ENCODE results near the gene GPATCH2.
A peak's percentile ranks its signal among the peaks of the same experiment; 100 is the strongest.
"Not testable (repeated sequence)": the region's sequence is repeated elsewhere in the genome, so short reads cannot be mapped to it uniquely, and the experiment has no call there.

The GPATCH2 gene

DNA sequence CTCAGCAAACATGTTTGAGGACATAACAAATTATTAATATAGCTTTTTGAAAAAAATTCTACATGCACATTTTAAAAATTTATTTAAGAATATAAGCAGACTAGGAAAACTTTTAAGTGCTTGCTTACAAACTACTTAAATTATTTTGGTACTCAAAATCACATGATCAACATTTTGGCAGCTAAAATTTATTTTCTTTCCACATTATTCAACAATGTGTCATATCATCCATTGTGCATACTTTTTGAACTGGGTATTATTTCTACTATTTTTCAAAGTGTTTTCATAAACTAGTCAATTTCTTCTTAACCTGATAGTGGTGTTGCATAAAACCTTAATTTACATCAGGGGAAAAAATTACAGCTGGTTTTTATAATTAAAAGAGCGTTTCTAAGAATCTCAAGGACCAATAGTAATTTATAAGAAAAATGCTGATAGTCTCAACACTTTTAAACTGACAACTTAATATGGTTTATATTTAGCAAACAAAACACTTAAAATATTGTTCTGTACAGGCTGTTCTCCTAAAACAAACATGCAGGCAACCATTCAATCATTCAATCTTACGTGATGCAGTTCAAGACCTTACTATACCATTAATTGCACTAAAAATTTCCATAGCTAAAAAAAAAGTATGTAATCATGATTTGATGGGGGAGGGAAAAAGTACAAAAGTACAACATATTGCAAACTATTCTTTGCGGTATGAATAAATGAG lies 105.0 kb downstream of the GPATCH2 start:
- DNase-seq (ENCODE audit: low read depth), result no peak

DNA sequence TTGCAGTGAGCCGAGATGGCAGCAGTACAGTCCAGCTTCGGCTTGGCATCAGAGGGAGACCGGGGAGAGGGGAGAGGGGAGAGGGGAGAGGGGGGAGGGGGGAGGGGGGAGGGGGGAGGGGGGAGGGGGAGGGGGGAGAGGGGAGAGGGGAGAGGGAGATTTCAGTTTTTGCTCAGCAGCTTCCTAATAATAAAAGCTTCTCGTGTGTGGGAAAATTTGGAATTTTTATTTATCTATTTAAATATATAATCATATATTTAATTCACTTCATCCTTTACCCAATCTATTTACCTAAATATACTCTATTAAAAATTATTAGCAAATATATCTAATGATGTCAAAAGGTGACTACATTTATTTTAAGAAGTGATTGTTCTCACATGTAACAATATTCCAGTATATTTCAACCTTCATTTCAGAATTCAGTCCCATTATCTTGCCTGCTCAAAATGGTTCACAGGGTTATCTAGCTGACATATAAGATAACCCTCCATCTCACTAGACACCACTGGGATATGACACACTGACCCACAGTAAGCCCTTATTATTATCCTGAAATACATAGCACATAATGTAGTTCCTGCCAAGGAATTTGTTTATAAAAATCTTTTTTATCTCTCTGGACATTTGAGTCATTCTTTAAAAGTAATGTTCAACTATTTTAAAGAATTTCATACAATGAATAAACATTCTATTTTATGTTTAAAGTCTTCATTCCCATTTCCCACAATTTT lies 105.9 kb downstream of the GPATCH2 start:
- no peak for DNase-seq (ENCODE audit: low read depth)

DNA sequence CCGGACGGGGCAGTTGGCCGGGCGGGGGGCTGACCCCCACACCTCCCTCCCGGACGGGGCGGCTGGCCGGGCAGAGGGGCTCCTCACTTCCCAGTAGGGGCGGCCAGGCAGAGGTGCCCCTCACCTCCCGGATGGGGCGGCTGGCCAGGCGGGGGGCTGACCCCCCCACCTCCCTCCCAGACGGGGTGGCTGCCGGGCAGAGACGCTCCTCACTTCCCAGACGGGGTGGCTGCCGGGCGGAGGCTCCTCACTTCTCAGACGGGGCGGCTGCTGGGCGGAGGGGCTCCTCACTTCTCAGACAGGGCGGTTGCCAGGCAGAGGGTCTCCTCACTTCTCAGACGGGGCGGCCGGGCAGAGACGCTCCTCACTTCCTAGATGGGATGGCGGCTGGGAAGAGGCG lies 107.0 kb downstream of the GPATCH2 start:
- not testable (repeated sequence) for DNase-seq (ENCODE audit: low read depth)

GRCh38 chr1:217522277-217522676 lies 108.6 kb downstream of the GPATCH2 start:
- no peak for DNase-seq (ENCODE audit: low read depth)

GRCh38 chr1:217521317-217521716 lies 109.6 kb downstream of the GPATCH2 start:
- DNase-seq (ENCODE audit: low read depth), result no peak

GRCh38 chr1:217506878-217507277 lies 124.0 kb downstream of the GPATCH2 start:
- no peak for DNase-seq (ENCODE audit: low read depth)

- DNase-seq (ENCODE audit: low read depth), result no peak
Measured at GRCh38 chr1:217498209-217498608, 132.7 kb downstream of the GPATCH2 start.

- no peak for DNase-seq (ENCODE audit: low read depth)
Measured at GRCh38 chr1:217495249-217495648, 135.6 kb downstream of the GPATCH2 start.

- DNase-seq (ENCODE audit: low read depth), result no peak
Measured at GRCh38 chr1:217494767-217495166, 136.1 kb downstream of the GPATCH2 start.

DNA sequence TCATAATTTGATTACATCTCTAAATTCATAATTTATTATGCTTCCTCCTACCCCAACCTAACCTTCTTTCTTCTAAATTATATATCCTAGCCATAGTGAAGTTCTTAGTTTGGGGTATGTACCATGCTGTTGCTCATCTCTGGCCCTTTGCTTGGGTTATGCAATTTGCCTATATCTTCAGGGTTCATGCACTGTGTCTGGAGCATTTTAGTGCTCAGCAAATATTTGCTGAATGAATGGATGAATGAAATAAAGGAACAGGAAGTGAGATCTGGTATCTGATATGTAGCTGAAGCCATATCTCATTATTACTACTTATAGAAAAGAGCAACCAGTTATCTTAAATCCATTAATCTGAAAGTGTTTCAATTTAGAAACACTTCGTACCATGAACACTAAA lies 137.6 kb downstream of the GPATCH2 start:
- DNase-seq (ENCODE audit: low read depth), result no peak

- DNase-seq (ENCODE audit: low read depth), result no peak
Measured at GRCh38 chr1:217484871-217485270, 146.0 kb downstream of the GPATCH2 start.

GRCh38 chr1:217482356-217483102 lies 148.4 kb downstream of the GPATCH2 start:
- peak; percentile 32 for DNase-seq (ENCODE audit: low read depth)

- DNase-seq (ENCODE audit: low read depth), result no peak
Measured at GRCh38 chr1:217478450-217478849, 152.4 kb downstream of the GPATCH2 start.

DNA sequence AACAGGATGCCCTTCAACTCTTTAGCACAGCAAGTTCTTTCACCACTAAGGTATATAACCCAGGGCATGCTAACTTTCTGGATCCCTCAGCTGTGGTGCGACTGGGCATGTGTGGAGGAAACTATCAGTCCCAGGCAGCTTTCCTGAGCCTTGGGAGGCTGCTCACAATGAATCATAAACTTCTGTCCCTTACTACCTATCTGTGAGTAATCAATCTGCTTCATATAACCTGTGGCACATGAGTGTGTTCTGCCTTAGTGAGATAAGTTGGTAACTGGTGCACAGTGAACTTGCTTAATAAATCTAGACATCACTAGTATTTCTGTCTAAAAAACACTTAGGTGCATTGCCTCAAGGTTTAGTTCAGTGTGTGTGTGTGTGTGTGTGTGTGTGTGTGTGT lies 158.0 kb downstream of the GPATCH2 start:
- DNase-seq (ENCODE audit: low read depth), result no peak

DNA sequence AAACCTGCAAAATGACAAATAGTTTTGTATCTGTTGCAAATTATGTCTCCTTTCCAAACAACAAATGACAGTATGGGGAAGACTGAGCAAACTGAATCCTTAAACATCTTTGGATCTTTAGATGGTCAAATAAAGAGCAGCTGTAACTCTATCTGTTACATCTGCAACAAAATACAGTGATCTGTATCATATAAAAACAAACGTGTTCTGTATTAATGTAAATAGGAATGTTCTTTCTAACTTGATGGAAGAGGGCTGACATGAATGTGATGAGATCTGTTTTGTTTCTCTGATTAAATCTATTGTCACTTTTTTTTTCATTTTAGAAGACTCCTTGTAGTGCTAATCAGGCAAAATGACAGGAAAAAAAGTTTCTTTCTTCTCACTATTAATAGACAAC lies 159.5 kb downstream of the GPATCH2 start:
- no peak for DNase-seq (ENCODE audit: low read depth)

DNA sequence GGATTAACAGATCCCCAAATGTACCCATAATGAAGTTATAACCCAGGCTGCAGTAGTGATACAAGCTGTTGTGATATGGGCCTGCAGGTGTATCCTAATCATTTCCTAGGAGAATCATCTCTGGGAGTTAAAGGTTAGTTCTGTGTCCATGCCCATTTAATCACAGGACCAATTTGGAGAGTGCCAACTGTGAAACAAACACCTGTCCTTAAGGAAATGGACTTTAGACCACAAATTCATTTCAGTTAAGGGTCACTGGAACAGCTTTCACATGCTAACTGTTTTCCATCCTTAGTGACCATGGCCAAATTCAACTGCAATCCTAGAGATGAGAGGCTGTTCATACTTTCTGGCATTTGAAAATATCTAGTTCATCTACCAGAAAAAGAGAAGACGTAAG lies 160.9 kb downstream of the GPATCH2 start:
- DNase-seq (ENCODE audit: low read depth), result no peak

GRCh38 chr1:217465102-217465501 lies 165.8 kb downstream of the GPATCH2 start:
- DNase-seq (ENCODE audit: low read depth), result no peak

DNA sequence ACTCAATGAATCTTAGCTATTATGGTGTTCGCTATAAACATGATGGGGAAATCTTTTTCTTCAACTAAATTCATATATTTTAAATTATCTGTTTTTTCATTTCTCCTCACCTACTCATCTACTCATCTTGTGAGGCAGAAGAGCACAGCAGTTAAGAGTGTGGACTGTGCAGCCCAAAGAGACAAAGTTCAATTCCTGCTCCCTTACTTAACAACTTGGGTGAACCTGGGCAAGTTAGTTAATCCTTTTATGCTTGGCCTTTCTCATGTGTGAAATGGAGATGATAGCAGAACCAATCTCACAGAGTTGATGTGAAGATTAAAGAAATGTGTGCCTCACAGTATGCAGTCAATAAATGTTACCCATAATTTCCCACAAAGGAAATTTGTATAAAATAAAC lies 168.2 kb downstream of the GPATCH2 start:
- DNase-seq (ENCODE audit: low read depth), result no peak

DNA sequence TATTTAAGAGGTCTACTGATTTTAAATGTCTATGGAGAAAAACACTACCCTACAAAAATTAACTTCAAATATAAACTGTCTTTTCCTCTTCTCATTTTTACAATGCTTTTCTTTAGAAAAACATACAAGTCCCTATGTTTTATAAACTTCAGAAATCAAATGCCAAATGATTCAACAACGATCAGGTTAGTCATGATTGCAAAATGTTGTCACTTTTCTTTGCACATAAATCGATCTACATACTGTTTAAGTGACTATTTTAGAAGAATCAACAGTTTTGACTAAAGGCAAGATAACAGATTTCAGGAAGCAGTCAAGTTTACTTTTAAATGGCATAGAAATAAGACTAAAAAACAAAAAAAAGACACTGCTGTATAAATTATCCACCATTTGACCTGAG lies 168.7 kb downstream of the GPATCH2 start:
- DNase-seq (ENCODE audit: low read depth), result no peak

- no peak for DNase-seq (ENCODE audit: low read depth)
Measured at GRCh38 chr1:217457016-217457415, 173.9 kb downstream of the GPATCH2 start.

DNA sequence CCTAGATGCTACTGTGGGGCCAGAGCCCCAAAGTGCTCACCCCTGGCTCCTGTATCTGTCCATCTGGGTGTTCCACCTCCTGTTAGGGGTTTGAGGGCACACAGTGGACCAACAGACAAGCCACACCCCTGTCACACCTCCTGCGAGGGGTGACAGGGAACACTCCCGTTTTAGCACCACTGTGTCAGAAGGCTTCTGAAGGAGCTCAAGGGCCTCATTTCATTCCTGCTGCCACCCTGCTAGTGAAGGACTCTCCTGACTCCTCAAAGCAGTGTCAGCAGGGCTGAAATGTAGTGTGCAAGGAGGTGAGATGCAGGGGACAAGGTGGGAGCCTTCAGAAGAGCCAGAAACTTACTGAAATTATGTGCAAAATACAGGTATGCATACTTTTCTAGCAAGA lies 174.6 kb downstream of the GPATCH2 start:
- DNase-seq (ENCODE audit: low read depth), result no peak

DNA sequence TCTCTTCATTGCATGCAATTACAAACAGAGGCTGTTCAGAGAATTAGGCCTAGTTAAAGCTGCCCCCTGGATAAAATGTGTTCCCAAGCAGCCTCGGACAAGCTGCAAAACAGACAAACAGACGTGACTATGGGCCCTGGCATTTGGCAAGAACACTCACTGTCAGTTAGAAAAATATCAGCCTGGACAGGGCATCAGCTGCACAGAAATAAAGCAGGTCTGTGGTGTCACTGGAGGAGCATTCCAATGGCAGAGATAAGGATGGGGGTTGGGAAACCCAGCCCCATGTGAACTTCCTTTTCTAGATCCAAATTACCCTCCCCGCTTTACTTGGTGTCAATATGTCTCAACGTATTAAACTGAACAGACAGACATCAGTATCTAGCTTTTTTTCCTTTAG lies 177.1 kb downstream of the GPATCH2 start:
- no peak for DNase-seq (ENCODE audit: low read depth)

- no peak for DNase-seq (ENCODE audit: low read depth)
Measured at GRCh38 chr1:217449370-217449769, 181.5 kb downstream of the GPATCH2 start.

Measured in GM04504 (cell line).